Vagina (tissue), 2 donors: Measurements from ENCODE around the gene ATOH8. TPM values are rescaled to one million over a fixed set of nuclear protein-coding genes. Genes with fewer than 3 reads are reported as not detected.

Source experiments
- DNase-seq, 2 donors: peaks; one replicate each; pipeline ENCODE4 v3.0.0-alpha.2; 2017; ENCODE audit errors: extremely low spot score in 2 of 2
- H3K27ac ChIP-seq: fragments of 200-600 bp; sonication (generic); one replicate; pipeline ENCODE4 v1.5.1; 2019
- H3K27me3 ChIP-seq: fragments of 200-600 bp; sonication (generic); one replicate; pipeline ENCODE4 v1.5.1; 2019
- H3K36me3 ChIP-seq, 2 donors: fragments of 200-600 bp; sonication (generic); one replicate each; pipeline ENCODE4 v1.5.1; 2017 to 2019
- H3K4me1 ChIP-seq: fragments of 200-600 bp; sonication (generic); one replicate; pipeline ENCODE4 v1.5.1; 2019
- H3K4me3 ChIP-seq, 2 donors: fragments of 200-600 bp; sonication (generic); 1 replicate in 1 of 2; 2 replicates in 1 of 2; pipeline ENCODE4 v1.5.1; 2016 to 2019
- H3K9me3 ChIP-seq: fragments of 200-600 bp; sonication (generic); one replicate; pipeline ENCODE4 v1.5.1; 2019
- POLR2A ChIP-seq, 2 donors: fragments of 450-650 bp; IDR thresholded peaks; one replicate each; pipeline ENCODE4 v1.6.1; 2017; ENCODE audit warnings: antibody characterized with exemption in 2 of 2, mild to moderate bottlenecking in 2 of 2, moderate library complexity in 2 of 2
- POLR2AphosphoS5 ChIP-seq, 2 donors: sonication (generic); formaldehyde crosslinking; IDR thresholded peaks; one replicate each; pipeline ENCODE4 v1.9.0; 2017; ENCODE audit warnings: antibody characterized with exemption in 2 of 2, mild to moderate bottlenecking in 2 of 2, low read depth in 1 of 2; ENCODE audit not compliant: insufficient read depth in 1 of 2
- intact Hi-C: fragments of 100-400 bp; cut with DNase I; formaldehyde crosslinking; loops from one replicate; pipeline ENCODE4 v1.15.1; 2023
- total RNA-seq: library from RNA; depleted of rRNA; stranded (reverse); fragments of >200 nt; gene quantifications from one replicate; pipeline ENCODE4 v1.2.3, GENCODE V29; 2016
- TF ChIP-seq, protein P1 (sequence below), 3 experiments: fragments of 450-650 bp in 2 of 3; fragments of 200-600 bp in 1 of 3; sonication (generic) in 1 of 3; IDR thresholded peaks; one replicate each; pipeline ENCODE4 v1.5.1; 2017 to 2019; ENCODE audit warnings: antibody characterized with exemption in 3 of 3, mild to moderate bottlenecking in 2 of 3, moderate library complexity in 2 of 3

The ATOH8 gene
- total RNA-seq, 1 donor from 2014 or later, result 66.5 TPM

DNA sequence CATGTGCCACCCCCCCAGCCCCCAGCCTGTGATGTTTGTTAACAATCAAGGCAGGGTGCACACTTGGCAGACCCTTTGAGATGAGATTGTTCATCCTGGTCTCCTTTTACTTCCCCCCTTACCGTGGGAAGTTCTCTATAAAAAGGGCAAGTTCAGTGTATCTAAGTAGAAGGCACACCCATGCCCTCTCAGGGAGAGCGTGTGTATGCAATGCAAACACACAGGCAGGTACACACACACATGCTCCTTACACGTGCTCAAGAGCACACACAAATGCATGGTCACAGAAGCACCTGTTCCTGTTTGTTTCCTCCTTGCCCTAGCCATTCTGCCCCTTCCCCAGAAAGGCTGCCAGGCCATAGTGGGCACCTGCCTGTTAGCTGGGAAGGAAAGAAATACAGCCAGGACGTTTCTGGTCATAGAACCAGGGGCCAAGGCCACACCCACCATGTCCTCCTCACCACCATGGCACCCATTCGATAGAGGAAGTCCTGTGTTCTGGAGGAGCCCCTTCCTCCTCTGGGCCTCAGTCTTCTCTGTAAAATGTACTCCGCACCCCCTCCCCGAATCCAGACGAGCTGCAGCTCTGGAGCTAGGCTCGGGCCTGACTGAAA lies 3.1 kb downstream of the ATOH8 start:
- Histone ChIP-seq H3K27ac (peak overlapping the region; percentile 86), H3K9me3 (no peaks in the 10 kb centered on the region), H3K4me3 (peak overlapping the region; percentile 66 to 91), H3K36me3 (no peaks in the 10 kb centered on the region), H3K4me1 (peaks cover 76% of the 10 kb centered on the region), H3K27me3 (no peaks in the 10 kb centered on the region)
- intact Hi-C loops, result no loop called here
- DNase-seq, result no peak
- no peak for TF ChIP-seq POLR2A (IDR thresholded peaks at IDR 0.05)

DNA sequence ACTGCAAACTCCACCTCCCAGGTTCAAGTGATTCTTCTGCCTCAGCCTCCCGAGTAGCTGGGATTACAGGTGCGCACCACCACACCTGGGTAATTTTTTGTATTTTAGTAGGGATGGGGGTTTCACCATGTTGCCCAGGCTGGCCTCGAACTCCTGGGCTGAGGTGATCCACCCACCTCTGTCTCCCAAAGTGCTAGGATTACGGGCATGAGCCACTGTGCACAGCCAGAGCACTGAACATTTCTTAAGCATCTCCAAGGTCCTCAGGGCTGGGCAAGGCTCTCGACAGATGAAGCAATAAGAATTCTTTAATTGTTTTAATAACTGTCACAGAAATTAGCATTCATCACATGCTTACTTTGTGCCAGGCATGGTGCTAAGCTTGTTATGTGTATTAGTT lies 4.1 kb downstream of the ATOH8 start:
- Histone ChIP-seq H3K36me3 (no peaks in the 10 kb centered on the region), H3K4me1 (peaks cover 79% of the 10 kb centered on the region), H3K9me3 (no peaks in the 10 kb centered on the region), H3K27me3 (no peaks in the 10 kb centered on the region), H3K4me3 (peak overlapping the region; percentile 17 to 19), H3K27ac (no peak overlapping the region)
- intact Hi-C loops, result no loop called here
- DNase-seq, result no peak
- no peak for TF ChIP-seq POLR2A (IDR thresholded peaks at IDR 0.05)
- TF ChIP-seq POLR2AphosphoS5 (IDR thresholded peaks at IDR 0.05; ENCODE audit: insufficient read depth in 1 of 2, low read depth in 1 of 2), result no peak
- TF ChIP-seq, protein P1, sequence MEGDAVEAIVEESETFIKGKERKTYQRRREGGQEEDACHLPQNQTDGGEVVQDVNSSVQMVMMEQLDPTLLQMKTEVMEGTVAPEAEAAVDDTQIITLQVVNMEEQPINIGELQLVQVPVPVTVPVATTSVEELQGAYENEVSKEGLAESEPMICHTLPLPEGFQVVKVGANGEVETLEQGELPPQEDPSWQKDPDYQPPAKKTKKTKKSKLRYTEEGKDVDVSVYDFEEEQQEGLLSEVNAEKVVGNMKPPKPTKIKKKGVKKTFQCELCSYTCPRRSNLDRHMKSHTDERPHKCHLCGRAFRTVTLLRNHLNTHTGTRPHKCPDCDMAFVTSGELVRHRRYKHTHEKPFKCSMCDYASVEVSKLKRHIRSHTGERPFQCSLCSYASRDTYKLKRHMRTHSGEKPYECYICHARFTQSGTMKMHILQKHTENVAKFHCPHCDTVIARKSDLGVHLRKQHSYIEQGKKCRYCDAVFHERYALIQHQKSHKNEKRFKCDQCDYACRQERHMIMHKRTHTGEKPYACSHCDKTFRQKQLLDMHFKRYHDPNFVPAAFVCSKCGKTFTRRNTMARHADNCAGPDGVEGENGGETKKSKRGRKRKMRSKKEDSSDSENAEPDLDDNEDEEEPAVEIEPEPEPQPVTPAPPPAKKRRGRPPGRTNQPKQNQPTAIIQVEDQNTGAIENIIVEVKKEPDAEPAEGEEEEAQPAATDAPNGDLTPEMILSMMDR (IDR thresholded peaks at IDR 0.05), result no peak

DNA sequence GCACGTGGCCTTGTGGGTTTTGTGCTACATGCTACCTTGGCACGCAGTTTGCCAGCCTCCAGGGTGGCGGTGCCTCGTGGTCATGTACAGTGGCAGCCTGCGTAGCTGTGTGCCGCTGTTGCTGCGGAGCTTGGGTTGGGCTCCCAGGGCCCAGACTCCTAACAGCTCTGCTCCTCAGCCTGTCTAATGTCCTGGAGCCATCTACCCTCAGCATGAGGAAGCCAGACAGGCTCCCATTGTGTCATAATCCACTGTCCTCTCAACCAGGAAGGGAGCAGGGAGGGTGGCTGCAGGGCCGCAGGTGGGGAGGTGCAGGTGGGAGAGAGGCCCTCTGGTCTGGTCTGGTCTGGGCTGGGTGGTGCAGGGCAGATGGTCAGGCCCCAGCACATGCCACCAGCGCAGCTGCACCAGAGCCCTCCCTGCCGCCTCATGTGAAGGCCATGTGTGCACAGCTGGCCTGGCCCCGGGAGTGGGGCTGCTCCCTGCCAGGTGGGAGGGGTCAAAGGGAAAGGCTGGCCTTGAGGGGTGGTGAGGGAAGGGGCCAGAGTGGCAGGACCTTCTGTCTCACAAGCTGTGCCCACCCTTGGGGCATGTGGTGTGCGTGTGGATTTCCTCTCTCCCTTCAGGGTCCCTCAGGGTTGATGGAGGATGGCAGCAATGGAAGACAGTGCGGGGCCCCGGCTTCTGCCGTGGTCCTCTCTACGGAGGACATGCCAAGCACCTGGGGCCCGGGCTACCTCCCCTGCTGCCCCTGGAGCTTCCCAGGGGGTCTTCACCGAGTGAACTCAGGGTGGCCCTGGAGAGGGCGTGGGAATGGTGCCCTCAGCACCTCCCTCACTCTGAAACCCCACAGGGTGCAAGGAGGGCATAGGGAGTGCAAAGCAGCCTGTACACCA lies 4.8 kb downstream of the ATOH8 start:
- H3K36me3 ChIP-seq, result no peaks in the 10 kb centered on the region
- H3K27ac ChIP-seq, result peak overlapping the region; percentile 10
- H3K27me3 ChIP-seq, result no peaks in the 10 kb centered on the region
- DNase-seq, result no peak
- intact Hi-C loops, result no loop called here
- TF ChIP-seq POLR2AphosphoS5 (IDR thresholded peaks at IDR 0.05; ENCODE audit: insufficient read depth in 1 of 2, low read depth in 1 of 2), result no peak
- H3K9me3 ChIP-seq, result no peaks in the 10 kb centered on the region
- peak overlapping the region; percentile 17 to 19 for H3K4me3 ChIP-seq
- peaks cover 82% of the 10 kb centered on the region for H3K4me1 ChIP-seq

DNA sequence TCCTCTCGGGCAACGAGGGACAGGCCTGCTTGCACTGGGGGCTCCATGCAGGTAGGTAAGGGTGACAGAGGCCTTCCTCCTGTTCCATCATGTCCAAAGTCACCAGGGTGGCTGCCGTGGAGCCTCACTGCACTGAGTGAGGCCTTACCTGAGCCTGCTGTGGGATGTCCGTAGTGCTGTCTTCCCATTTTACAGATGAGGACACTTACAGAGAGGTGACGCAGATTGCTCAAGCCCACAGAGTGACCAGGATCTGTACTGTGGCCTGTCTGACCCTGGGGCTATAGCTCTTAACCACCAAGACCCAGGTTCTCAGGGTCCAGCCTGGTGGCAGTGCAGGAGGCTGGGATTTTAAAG lies 5.4 kb downstream of the ATOH8 start:
- intact Hi-C loops, result no loop called here
- Histone ChIP-seq H3K4me1 (peaks cover 88% of the 10 kb centered on the region), H3K27me3 (no peaks in the 10 kb centered on the region)

DNA sequence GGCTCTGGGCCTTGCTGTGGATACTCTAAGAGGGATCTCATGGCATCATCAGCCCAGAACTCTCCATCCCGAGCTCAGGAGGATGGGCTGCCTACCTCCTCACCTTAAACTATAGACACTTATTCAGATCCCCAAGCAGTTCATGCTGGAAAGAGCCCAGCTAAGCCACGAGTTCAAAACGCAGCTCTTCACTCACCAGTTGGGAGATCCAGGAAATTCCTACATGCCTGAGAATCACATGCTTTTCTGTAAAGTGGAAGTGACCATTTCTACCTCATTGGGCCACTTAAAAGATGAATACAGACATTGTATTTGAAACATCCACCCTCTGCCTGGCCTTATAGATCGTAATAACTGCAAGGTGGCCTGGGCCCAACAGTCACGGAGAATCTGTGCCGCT lies 6.6 kb downstream of the ATOH8 start:
- no peak for DNase-seq
- peaks cover 0 to 5% of the 10 kb centered on the region in 2 donors for H3K36me3 ChIP-seq
- no peaks in the 10 kb centered on the region for H3K27me3 ChIP-seq
- no peak overlapping the region for H3K27ac ChIP-seq
- peaks cover 89% of the 10 kb centered on the region for H3K4me1 ChIP-seq
- intact Hi-C loops, result no loop called here
- no peaks in the 10 kb centered on the region for H3K9me3 ChIP-seq
- no peak overlapping the region for H3K4me3 ChIP-seq
- TF ChIP-seq POLR2A (IDR thresholded peaks at IDR 0.05) (no peak), POLR2AphosphoS5 (IDR thresholded peaks at IDR 0.05; ENCODE audit: insufficient read depth in 1 of 2, low read depth in 1 of 2) (no peak)
- TF ChIP-seq, protein P1 (IDR thresholded peaks at IDR 0.05), result no peak

More for the DNA sequence above, 5.4 kb downstream of the ATOH8 start:
- H3K9me3 ChIP-seq, result no peaks in the 10 kb centered on the region
- H3K4me3 ChIP-seq, result peak overlapping the region in 1 of 2 donors; percentile 22
- no peaks in the 10 kb centered on the region for H3K36me3 ChIP-seq
- peak overlapping the region; percentile 10 for H3K27ac ChIP-seq
- DNase-seq, result no peak
- TF ChIP-seq POLR2AphosphoS5 (IDR thresholded peaks at IDR 0.05; ENCODE audit: insufficient read depth in 1 of 2, low read depth in 1 of 2) (no peak), POLR2A (IDR thresholded peaks at IDR 0.05) (no peak)
- TF ChIP-seq, protein P1 (IDR thresholded peaks at IDR 0.05), result no peak

DNA sequence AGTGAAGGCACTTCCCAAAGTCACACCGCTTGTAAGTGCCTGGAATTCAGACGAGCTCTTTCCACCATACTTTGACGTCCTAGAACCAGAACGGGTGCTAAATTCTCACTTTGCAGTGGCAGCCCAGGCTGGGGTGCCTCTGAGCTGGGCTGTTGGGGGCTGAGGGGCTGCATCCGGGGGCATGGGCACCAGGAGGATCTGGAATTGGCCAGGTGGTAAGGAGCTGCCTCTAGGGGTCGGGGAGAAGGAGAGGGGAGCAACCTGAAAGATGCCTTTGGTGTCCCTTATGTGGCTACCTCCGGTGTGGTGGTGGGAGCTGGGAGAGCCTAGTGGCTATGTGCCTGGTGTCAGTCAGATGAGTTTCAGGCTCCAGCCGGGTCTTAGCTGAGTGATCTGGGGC lies 7.1 kb downstream of the ATOH8 start:
- Histone ChIP-seq H3K27ac (no peak overlapping the region), H3K4me3 (no peak overlapping the region), H3K36me3 (peaks cover 0 to 5% of the 10 kb centered on the region in 2 donors), H3K9me3 (no peaks in the 10 kb centered on the region), H3K27me3 (no peaks in the 10 kb centered on the region), H3K4me1 (peaks cover 93% of the 10 kb centered on the region)
- no peak for DNase-seq
- TF ChIP-seq POLR2AphosphoS5 (IDR thresholded peaks at IDR 0.05; ENCODE audit: insufficient read depth in 1 of 2, low read depth in 1 of 2) (no peak), POLR2A (IDR thresholded peaks at IDR 0.05) (no peak)
- TF ChIP-seq, protein P1 (IDR thresholded peaks at IDR 0.05), result no peak
- intact Hi-C loops, result no loop called here
